NCI-H524 (cell line): ENCODE measurements around the gene KRT32.
"Not testable (repeated sequence)": the region's sequence is repeated elsewhere in the genome, so short reads cannot be mapped to it uniquely, and the experiment has no call there.

Experiments used
- DNase-seq, 2 experiments: peaks; one replicate each; lab custom pipeline; 2025; lab: John Stamatoyannopoulos, UW

Gene KRT32

GRCh38 chr17:41463746-41464145, 3.4 kb downstream of the KRT32 start:
- DNase-seq: no peak

GRCh38 chr17:41462705-41463104, 4.5 kb downstream of the KRT32 start:
- DNase-seq: no peak

- DNase-seq: no peak
These were observed 9.5 kb downstream of the KRT32 start for GRCh38 chr17:41457676-41458075.

- DNase-seq: no peak
These were observed 11.0 kb downstream of the KRT32 start for GRCh38 chr17:41456204-41456603.

GRCh38 chr17:41455236-41455635, 11.9 kb downstream of the KRT32 start:
- no peak for DNase-seq

- DNase-seq: no peak
These were observed 14.1 kb downstream of the KRT32 start for GRCh38 chr17:41453066-41453465.

- DNase-seq: no peak
These were observed 14.9 kb downstream of the KRT32 start for GRCh38 chr17:41452281-41452680.

GRCh38 chr17:41451154-41451728, 15.9 kb downstream of the KRT32 start:
- DNase-seq: no peak

GRCh38 chr17:41449008-41449407, 18.2 kb downstream of the KRT32 start:
- no peak for DNase-seq

GRCh38 chr17:41448506-41448905, 18.7 kb downstream of the KRT32 start:
- no peak for DNase-seq

GRCh38 chr17:41446806-41447205, 20.4 kb downstream of the KRT32 start:
- no peak for DNase-seq

- DNase-seq: no peak
These were observed 22.5 kb downstream of the KRT32 start for GRCh38 chr17:41444640-41445039.

GRCh38 chr17:41444186-41444585, 23.0 kb downstream of the KRT32 start:
- no peak for DNase-seq

GRCh38 chr17:41442739-41443138, 24.4 kb downstream of the KRT32 start:
- no peak for DNase-seq

GRCh38 chr17:41440531-41441033, 26.6 kb downstream of the KRT32 start, which contains the start of gene KRT38:
Gene KRT38 (minus strand): TSS chr17:41440983. CDS start chr17:41440921, 62 bp downstream.
- DNase-seq: no peak

- no peak for DNase-seq
These were observed 27.8 kb downstream of the KRT32 start for GRCh38 chr17:41439375-41439774.

GRCh38 chr17:41437769-41438168, 29.4 kb downstream of the KRT32 start:
- DNase-seq: no peak

GRCh38 chr17:41437254-41437653, 29.9 kb downstream of the KRT32 start:
- no peak for DNase-seq

GRCh38 chr17:41434415-41434814, 32.8 kb downstream of the KRT32 start:
- DNase-seq: no peak

- DNase-seq: no peak
These were observed 33.2 kb downstream of the KRT32 start for GRCh38 chr17:41434005-41434404.

GRCh38 chr17:41433586-41433985, 33.6 kb downstream of the KRT32 start:
- no peak for DNase-seq

GRCh38 chr17:41430376-41430775, 36.8 kb downstream of the KRT32 start:
- DNase-seq: not testable (repeated sequence)

- DNase-seq: no peak
These were observed 37.5 kb downstream of the KRT32 start for GRCh38 chr17:41429667-41430066.

- DNase-seq: no peak
These were observed 38.4 kb downstream of the KRT32 start for GRCh38 chr17:41428591-41429291.
